ENCODE measurements around the gene TBC1D9. TPM values are rescaled to one million over a fixed set of nuclear protein-coding genes. Genes with fewer than 3 reads are reported as not detected.

TBC1D9 gene
- total RNA-seq, 4 donors from 2014 or later = 13.0 to 79.2 (median 19.1) TPM

GRCh38 chr4:140743194-140743931 is 12.8 kb downstream of the TBC1D9 start:
- Histone ChIP-seq H3K4me1 (peaks cover 0 to 5% (median 1%) of the 10 kb centered on the region in 4 donors), H3K27me3 (no peaks in the 10 kb centered on the region), H3K27ac (peak overlapping the region in 3 of 4 donors; percentile 27 to 74 (median 62)), H3K36me3 (no peaks in the 10 kb centered on the region), H3K4me3 (no peak overlapping the region), H3K9me3 (no peaks in the 10 kb centered on the region)
- TF ChIP-seq CTCF (IDR thresholded peaks at IDR 0.05) (peak in 4 of 6 experiments; percentile 20 to 35 (median 31)), POLR2A (IDR thresholded peaks at IDR 0.05) (no peak)
- peak in 2 of 3 donors; percentile 72 to 82 for DNase-seq

GRCh38 chr4:140742838-140743193 is 13.4 kb downstream of the TBC1D9 start:
- no peaks in the 10 kb centered on the region for H3K9me3 ChIP-seq
- H3K4me3 ChIP-seq = no peak overlapping the region
- peak overlapping the region in 2 of 4 donors; percentile 62 to 74 for H3K27ac ChIP-seq
- no peak for TF ChIP-seq POLR2A (IDR thresholded peaks at IDR 0.05)
- TF ChIP-seq CTCF (IDR thresholded peaks at IDR 0.05) = no peak
- no peaks in the 10 kb centered on the region for H3K36me3 ChIP-seq
- H3K27me3 ChIP-seq = no peaks in the 10 kb centered on the region
- peaks cover 0 to 5% (median 1%) of the 10 kb centered on the region in 4 donors for H3K4me1 ChIP-seq
- DNase-seq = no peak

GRCh38 chr4:140740906-140741670 is 15.1 kb downstream of the TBC1D9 start:
- TF ChIP-seq POLR2A (IDR thresholded peaks at IDR 0.05) (no peak), CTCF (IDR thresholded peaks at IDR 0.05) (no peak)
- peaks cover 0 to 5% (median 1%) of the 10 kb centered on the region in 4 donors for H3K4me1 ChIP-seq
- no peaks in the 10 kb centered on the region for H3K27me3 ChIP-seq
- no peaks in the 10 kb centered on the region for H3K36me3 ChIP-seq
- no peak overlapping the region for H3K4me3 ChIP-seq
- H3K27ac ChIP-seq = peak overlapping the region in 2 of 4 donors; percentile 2 to 74
- DNase-seq = no peak
- no peaks in the 10 kb centered on the region for H3K9me3 ChIP-seq

GRCh38 chr4:140740422-140740821 is 15.8 kb downstream of the TBC1D9 start:
- TF ChIP-seq CTCF (IDR thresholded peaks at IDR 0.05) (no peak), POLR2A (IDR thresholded peaks at IDR 0.05) (no peak)
- no peaks in the 10 kb centered on the region for H3K9me3 ChIP-seq
- H3K4me3 ChIP-seq = no peak overlapping the region
- no peak for DNase-seq
- H3K36me3 ChIP-seq = no peaks in the 10 kb centered on the region
- H3K4me1 ChIP-seq = peaks cover 0 to 5% (median 1%) of the 10 kb centered on the region in 4 donors
- peak overlapping the region in 1 of 4 donors; percentile 2 for H3K27ac ChIP-seq
- H3K27me3 ChIP-seq = no peaks in the 10 kb centered on the region

- Histone ChIP-seq H3K4me3 (no peak overlapping the region), H3K4me1 (peaks cover 0 to 5% (median 1%) of the 10 kb centered on the region in 4 donors), H3K27me3 (no peaks in the 10 kb centered on the region), H3K9me3 (no peaks in the 10 kb centered on the region), H3K27ac (no peak overlapping the region), H3K36me3 (no peaks in the 10 kb centered on the region)
- TF ChIP-seq CTCF (IDR thresholded peaks at IDR 0.05) (no peak), POLR2A (IDR thresholded peaks at IDR 0.05) (no peak)
- DNase-seq = no peak
Observed at GRCh38 chr4:140739971-140740370, 16.2 kb downstream of the TBC1D9 start.
